ENCODE measurements around the gene PRKG1. TPM values are rescaled to one million over a fixed set of nuclear protein-coding genes. Genes with fewer than 3 reads are reported as not detected.

Gene PRKG1
- total and polyA plus RNA-seq, 2 of the 4 experiments (the other 2 are of a cell fraction) = 3.5 to 18.3 TPM

DNA sequence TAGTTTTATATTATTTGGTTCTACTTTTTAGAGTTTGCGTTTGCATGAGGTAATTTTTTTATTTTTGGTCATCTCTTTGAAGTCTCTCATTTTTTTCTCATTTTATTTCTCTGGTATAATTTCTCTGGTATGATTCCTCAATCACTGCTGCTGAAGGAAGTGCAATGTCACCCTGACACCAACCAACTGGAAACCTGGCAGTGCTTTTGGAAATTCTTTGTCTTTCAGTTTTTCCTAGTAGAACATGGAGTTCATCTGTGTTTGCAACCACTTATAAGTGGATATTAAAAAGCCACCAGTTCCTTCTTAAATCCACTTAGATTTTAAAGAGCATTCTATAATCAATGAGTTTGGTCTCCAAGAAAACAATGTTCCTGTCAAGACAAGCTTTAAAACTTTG lies 291.8 kb downstream of the PRKG1 start:
- DNase-seq (no peak), ATAC-seq (ENCODE audit: low read depth) (no peak)
- Histone ChIP-seq H4K91ac (ENCODE audit: insufficient read depth, low read depth, low read length) (no peak overlapping the region), H4K8ac (ENCODE audit: low read depth in 2 of 2, low read length in 2 of 2) (no peak overlapping the region), H3K4ac (ENCODE audit: low read depth, low read length) (no peak overlapping the region), H3K18ac (ENCODE audit: low read depth, low read length) (no peak overlapping the region), H3K4me3 (ENCODE audit: insufficient read depth, low read depth, low read length) (no peak overlapping the region), H3K56ac (ENCODE audit: extremely low read depth, insufficient read depth, low read length) (no peak overlapping the region), H3K27me3 (ENCODE audit: control insufficient read depth, insufficient read depth, low read length) (no peaks in the 10 kb centered on the region), H4K20me1 (ENCODE audit: insufficient read depth, low read length) (no peaks in the 10 kb centered on the region), H3K9me3 (ENCODE audit: control insufficient read depth, insufficient read depth, low read length) (no peaks in the 10 kb centered on the region), H3K14ac (replicated peaks; ENCODE audit: low read depth, low read length) (no peak overlapping the region), H3K27ac (ENCODE audit: insufficient read depth, low read length) (no peak overlapping the region), H3K23ac (ENCODE audit: low read depth, low read length) (no peak overlapping the region), H3K36me3 (ENCODE audit: control insufficient read depth, insufficient read depth, low read length) (no peaks in the 10 kb centered on the region), H2BK120ac (ENCODE audit: low read depth, low read length) (no peak overlapping the region), H3K79me1 (ENCODE audit: low read depth in 1 of 2, low read length in 2 of 2) (peaks cover 7 to 8% of the 10 kb centered on the region in 2 experiments; a peak in 3 of 4 replicates), H2BK15ac (ENCODE audit: low read depth, low read length) (no peak overlapping the region), H3K9me1 (ENCODE audit: insufficient read depth, low read length) (0 out of 2 replicates have a peak, but pooled peaks cover 2% of the 10 kb centered on the region), H2AK9ac (replicated peaks; ENCODE audit: low read depth, low read length, poor library complexity) (no peak overlapping the region), H3K9ac (ENCODE audit: low read depth, low read length) (no peak overlapping the region), H3K4me2 (ENCODE audit: low read depth, low read length) (no peak overlapping the region), H2AFZ (replicated peaks; ENCODE audit: low read length, poor library complexity) (no peak overlapping the region), H3K4me1 (ENCODE audit: control insufficient read depth, insufficient read depth, low read length) (no peaks in the 10 kb centered on the region), H2BK5ac (ENCODE audit: low read depth, low read length, poor library complexity, severe bottlenecking) (no peak overlapping the region), H2BK20ac (ENCODE audit: low read depth, low read length) (no peak overlapping the region), H2AK5ac (ENCODE audit: low read depth, low read length) (no peak overlapping the region), H4K5ac (ENCODE audit: low read depth, low read length) (no peak overlapping the region)
- ChIA-PET CTCF (no interaction called here), POLR2A (ENCODE audit: unreplicated experiment) (no interaction called here)
- intact Hi-C loops (cut with micrococcal nuclease) (no loop called here), dilution Hi-C loops (cut with HindIII; ENCODE audit: low sequenced_read_pairs, unreplicated experiment) (no loop called here), in situ Hi-C loops (cut with MboI; ENCODE audit: low sequenced_read_pairs) (no loop called here)
- no CpG with 5 or more reads among the region's 1 CpG for WGBS, 2 experiments (ENCODE audit: extremely low coverage in 2 of 2, insufficient read length in 1 of 2)
- TF ChIP-seq, protein P1, sequence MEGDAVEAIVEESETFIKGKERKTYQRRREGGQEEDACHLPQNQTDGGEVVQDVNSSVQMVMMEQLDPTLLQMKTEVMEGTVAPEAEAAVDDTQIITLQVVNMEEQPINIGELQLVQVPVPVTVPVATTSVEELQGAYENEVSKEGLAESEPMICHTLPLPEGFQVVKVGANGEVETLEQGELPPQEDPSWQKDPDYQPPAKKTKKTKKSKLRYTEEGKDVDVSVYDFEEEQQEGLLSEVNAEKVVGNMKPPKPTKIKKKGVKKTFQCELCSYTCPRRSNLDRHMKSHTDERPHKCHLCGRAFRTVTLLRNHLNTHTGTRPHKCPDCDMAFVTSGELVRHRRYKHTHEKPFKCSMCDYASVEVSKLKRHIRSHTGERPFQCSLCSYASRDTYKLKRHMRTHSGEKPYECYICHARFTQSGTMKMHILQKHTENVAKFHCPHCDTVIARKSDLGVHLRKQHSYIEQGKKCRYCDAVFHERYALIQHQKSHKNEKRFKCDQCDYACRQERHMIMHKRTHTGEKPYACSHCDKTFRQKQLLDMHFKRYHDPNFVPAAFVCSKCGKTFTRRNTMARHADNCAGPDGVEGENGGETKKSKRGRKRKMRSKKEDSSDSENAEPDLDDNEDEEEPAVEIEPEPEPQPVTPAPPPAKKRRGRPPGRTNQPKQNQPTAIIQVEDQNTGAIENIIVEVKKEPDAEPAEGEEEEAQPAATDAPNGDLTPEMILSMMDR (conservative IDR thresholded peaks at IDR 0.05; ENCODE audit: low read depth, low read length) = no peak
- no peak for TF ChIP-seq POLR2A (IDR thresholded peaks at IDR 0.05; ENCODE audit: low read depth, low read length)
- TF ChIP-seq CEBPB (IDR thresholded peaks at IDR 0.05; ENCODE audit: low read depth, low read length) = no peak
- no peak for TF ChIP-seq RAD21 (IDR thresholded peaks at IDR 0.05; ENCODE audit: low read length)
- TF ChIP-seq SMC3 (IDR thresholded peaks at IDR 0.05; ENCODE audit: low read depth, low read length) = no peak
- no peak for TF ChIP-seq RCOR1 (IDR thresholded peaks at IDR 0.05; ENCODE audit: insufficient replicate concordance, low read length)
- no peak for TF ChIP-seq FOS (IDR thresholded peaks at IDR 0.05; ENCODE audit: low read depth, low read length)
- TF ChIP-seq, protein P2, sequence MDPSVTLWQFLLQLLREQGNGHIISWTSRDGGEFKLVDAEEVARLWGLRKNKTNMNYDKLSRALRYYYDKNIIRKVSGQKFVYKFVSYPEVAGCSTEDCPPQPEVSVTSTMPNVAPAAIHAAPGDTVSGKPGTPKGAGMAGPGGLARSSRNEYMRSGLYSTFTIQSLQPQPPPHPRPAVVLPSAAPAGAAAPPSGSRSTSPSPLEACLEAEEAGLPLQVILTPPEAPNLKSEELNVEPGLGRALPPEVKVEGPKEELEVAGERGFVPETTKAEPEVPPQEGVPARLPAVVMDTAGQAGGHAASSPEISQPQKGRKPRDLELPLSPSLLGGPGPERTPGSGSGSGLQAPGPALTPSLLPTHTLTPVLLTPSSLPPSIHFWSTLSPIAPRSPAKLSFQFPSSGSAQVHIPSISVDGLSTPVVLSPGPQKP (IDR thresholded peaks at IDR 0.05; ENCODE audit: borderline replicate concordance, low read depth, low read length) = no peak
- BruUV-seq (replicated peaks) = no TSS peak
